HFFc6 (cell line): ENCODE results near the gene TAPBP. TPM values are rescaled to one million over a fixed set of nuclear protein-coding genes. Genes with fewer than 3 reads are reported as not detected.
A peak's percentile ranks its signal among the peaks of the same experiment; 100 is the strongest.
"Not testable (repeated sequence)": the region's sequence is repeated elsewhere in the genome, so short reads cannot be mapped to it uniquely, and the experiment has no call there.

ENCODE experiments used
- DNase-seq: peaks from one replicate; pipeline ENCODE4 v3.0.0-alpha.2; 2018
- H3K27ac Mint-ChIP-seq: 2 replicates; pipeline ENCODE4 v1.8.0; 2020; ENCODE audit warnings: mild to moderate bottlenecking, mixed read lengths
- H3K27me3 Mint-ChIP-seq: 2 replicates; pipeline ENCODE4 v1.8.0; 2021; ENCODE audit warnings: mild to moderate bottlenecking, moderate library complexity, mixed read lengths; ENCODE audit not compliant: insufficient read depth
- H3K36me3 Mint-ChIP-seq: 2 replicates; pipeline ENCODE4 v1.8.0; 2021; ENCODE audit warnings: low read depth, mixed read lengths
- H3K4me1 Mint-ChIP-seq: 2 replicates; pipeline ENCODE4 v1.8.0; 2020; ENCODE audit warnings: low read depth, mixed read lengths
- H3K4me3 Mint-ChIP-seq: 2 replicates; pipeline ENCODE4 v1.8.0; 2020; ENCODE audit warnings: mild to moderate bottlenecking, moderate library complexity, mixed read lengths
- H3K9me3 Mint-ChIP-seq: 2 replicates; pipeline ENCODE4 v1.8.0; 2020; ENCODE audit warnings: mild to moderate bottlenecking, mixed read lengths
- CTCF ChIP-seq: fragments of 200-600 bp; sonication (generic); IDR thresholded peaks from 2 replicates; pipeline ENCODE4 v1.5.0; 2021; ENCODE audit warnings: antibody characterized with exemption, mild to moderate bottlenecking
- total RNA-seq, 6 experiments: library from RNA; stranded (reverse); fragmentation: NEBNext Ultra II Directional; extraction: Animal tissue kit (Norgen Biotek cat#: 25700); gene quantifications; 2 replicates in 1 of 6; 3 replicates in 5 of 6; pipeline ENCODE4 v1.2.3, GENCODE V29; 2021

TAPBP gene
- total RNA-seq, 6 experiments from 2014 or later, result 88.7 to 118 (median 104) TPM

DNA sequence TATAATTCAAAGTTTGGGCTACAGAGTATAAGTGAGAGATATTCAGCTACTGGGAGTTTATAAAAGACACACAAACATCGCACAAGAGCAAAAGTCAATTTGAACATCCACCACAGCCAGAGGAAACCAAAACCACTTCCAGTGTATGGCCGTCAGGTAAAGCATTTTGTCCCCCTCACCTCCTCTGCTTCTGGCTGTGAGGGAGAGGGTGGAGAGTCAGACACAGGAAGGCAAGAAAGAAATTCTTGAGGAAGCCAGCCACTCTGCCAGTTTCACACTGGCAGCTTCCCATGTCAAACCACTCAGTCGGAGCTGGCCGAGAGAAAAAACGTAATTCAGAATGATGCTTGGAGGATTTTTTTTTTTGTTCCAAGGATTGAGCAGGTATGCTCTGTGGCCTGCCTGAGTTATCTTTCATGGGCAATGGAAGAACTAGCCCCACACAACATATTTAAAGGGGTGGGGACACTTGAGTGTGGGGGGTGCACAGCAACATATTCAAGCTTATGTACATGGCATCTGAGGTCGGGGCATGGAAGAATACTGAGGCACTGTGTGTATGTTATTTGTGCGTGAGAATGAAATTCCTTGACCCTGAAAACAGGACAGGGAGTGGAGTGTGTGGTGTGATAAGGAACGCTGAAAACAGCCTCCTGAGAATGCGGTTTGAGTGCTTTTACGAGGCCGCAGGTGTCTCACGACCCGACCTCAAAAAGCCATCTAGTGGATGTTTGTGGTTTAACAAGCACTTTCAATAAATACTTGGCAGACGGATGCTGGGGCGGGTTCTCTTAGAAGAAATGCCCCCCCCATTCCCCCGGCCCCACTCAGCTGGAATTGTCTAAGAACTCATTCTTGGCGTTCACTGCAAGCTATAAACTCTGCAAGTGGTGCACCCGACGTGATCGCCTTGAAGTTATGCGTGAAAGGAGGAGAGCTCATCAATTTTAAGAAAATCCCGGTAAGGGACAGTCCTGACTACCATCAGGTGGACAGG lies 31.1 kb upstream of the TAPBP start:
- TF ChIP-seq CTCF, result peak; percentile 76
- DNase-seq, result peak; percentile 73
- Mint-ChIP-seq H3K27me3 (peaks cover 50% of the 10 kb centered on the region), H3K4me1 (peaks cover 19% of the 10 kb centered on the region), H3K4me3 (peak overlapping the region; percentile 7; the same call in 1 of the 2 replicates), H3K9me3 (no peaks in the 10 kb centered on the region), H3K27ac (no peak overlapping the region), H3K36me3 (no peaks in the 10 kb centered on the region; the same call in 1 of the 2 replicates)

GRCh38 chr6:33343953-33344611 lies 30.2 kb upstream of the TAPBP start:
- no peaks in the 10 kb centered on the region; the same call in 1 of the 2 replicates for H3K36me3 Mint-ChIP-seq
- DNase-seq, result no peak
- peaks cover 41% of the 10 kb centered on the region for H3K27me3 Mint-ChIP-seq
- no peak overlapping the region for H3K4me3 Mint-ChIP-seq
- H3K9me3 Mint-ChIP-seq, result no peaks in the 10 kb centered on the region
- peaks cover 19% of the 10 kb centered on the region for H3K4me1 Mint-ChIP-seq
- H3K27ac Mint-ChIP-seq, result no peak overlapping the region
- no peak for TF ChIP-seq CTCF

GRCh38 chr6:33343606-33343952 lies 29.7 kb upstream of the TAPBP start:
- H3K27me3 Mint-ChIP-seq, result peaks cover 38% of the 10 kb centered on the region
- peaks cover 19% of the 10 kb centered on the region for H3K4me1 Mint-ChIP-seq
- not testable (repeated sequence) for H3K9me3 Mint-ChIP-seq, H3K27ac Mint-ChIP-seq, DNase-seq, H3K4me3 Mint-ChIP-seq, H3K36me3 Mint-ChIP-seq

DNA sequence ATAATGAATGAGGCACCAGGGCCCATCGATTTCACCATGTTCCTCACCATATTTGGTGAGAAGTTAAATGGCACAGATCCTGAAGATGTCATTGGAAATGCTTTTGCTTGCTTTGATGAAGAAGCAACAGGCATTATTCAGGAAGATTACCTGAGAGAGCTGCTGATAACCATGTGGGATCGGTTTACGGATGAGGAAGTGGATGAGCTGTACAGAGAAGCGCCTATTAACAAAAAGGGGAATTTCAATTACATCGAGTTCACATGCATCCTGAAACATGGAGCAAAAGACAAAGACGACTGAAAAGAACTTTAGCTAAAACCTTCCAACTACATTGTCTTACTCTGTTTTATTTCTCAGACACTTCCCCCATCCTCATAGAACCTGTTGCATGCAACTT lies 25.3 kb upstream of the TAPBP start:
- no peak for DNase-seq
- no peaks in the 10 kb centered on the region for H3K9me3 Mint-ChIP-seq
- TF ChIP-seq CTCF, result no peak

DNA sequence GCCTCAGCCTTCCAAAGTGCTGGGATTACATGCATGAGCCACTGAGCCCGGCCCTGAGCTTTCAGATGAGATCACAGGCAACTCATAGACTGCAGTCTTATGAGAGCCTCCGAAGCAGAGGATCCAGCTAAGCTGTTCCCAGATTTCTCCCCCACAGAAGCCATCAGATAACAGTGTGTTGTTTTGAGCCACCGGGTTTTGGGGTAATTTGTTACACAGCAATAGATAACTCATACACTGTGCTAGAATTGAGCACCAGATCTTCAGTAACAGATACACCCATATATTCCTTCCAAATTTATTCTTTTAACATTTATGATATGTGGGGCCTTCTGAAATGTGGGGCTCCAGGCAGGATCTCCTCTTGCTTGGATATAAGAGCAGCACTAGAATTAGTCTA lies 22.6 kb upstream of the TAPBP start:
- Mint-ChIP-seq H3K4me1 (no peaks in the 10 kb centered on the region), H3K4me3 (no peak overlapping the region), H3K27ac (no peak overlapping the region), H3K27me3 (peaks cover 30% of the 10 kb centered on the region), H3K9me3 (no peaks in the 10 kb centered on the region), H3K36me3 (no peaks in the 10 kb centered on the region)
- no peak for DNase-seq
- TF ChIP-seq CTCF, result no peak

More for the DNA sequence above, 25.3 kb upstream of the TAPBP start:
- H3K36me3 Mint-ChIP-seq, result no peaks in the 10 kb centered on the region
- H3K4me1 Mint-ChIP-seq, result no peaks in the 10 kb centered on the region
- peaks cover 38% of the 10 kb centered on the region for H3K27me3 Mint-ChIP-seq
- no peak overlapping the region for H3K27ac Mint-ChIP-seq
- H3K4me3 Mint-ChIP-seq, result no peak overlapping the region

DNA sequence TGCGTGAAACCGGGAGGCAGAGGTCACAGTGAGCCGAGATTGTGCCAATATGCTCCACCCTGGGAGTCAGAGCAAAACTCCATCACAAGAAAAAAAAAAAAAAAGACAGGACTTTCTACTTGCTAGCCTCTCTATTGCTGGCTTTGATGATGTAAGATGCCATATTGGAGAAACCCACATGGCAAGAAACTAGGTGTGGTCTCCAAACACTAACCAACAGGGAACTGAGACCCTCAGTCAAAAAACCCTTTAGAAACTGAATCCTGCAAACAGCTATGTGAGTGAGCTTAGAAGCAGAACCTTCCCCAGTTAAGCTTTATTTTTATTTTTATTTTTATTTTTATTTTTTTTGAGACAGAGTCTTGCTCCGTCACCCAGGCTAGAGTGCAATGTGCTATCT lies 22.0 kb upstream of the TAPBP start:
- Mint-ChIP-seq H3K27ac (no peak overlapping the region), H3K27me3 (peaks cover 30% of the 10 kb centered on the region), H3K4me3 (no peak overlapping the region), H3K4me1 (no peaks in the 10 kb centered on the region), H3K9me3 (no peaks in the 10 kb centered on the region), H3K36me3 (no peaks in the 10 kb centered on the region)
- no peak for DNase-seq
- TF ChIP-seq CTCF, result no peak
